Transverse colon (tissue), 3 donors: ENCODE data around the gene TMEM30B.

Experiments used
- CTCF ChIP-seq, 5 experiments: fragments of 200-600 bp in 3 of 5; fragments of 450-650 bp in 2 of 5; sonication (generic) in 3 of 5; IDR thresholded peaks; 1 replicate in 2 of 5; 2 replicates in 3 of 5; pipeline ENCODE4 v1.5.1; 2016 to 2017; ENCODE audit warnings: antibody characterized with exemption in 5 of 5, inconsistent platforms in 3 of 5, mild to moderate bottlenecking in 2 of 5, moderate library complexity in 1 of 5
- POLR2A ChIP-seq: fragments of 450-650 bp; IDR thresholded peaks from one replicate; pipeline ENCODE4 v1.6.1; 2016; ENCODE audit warnings: antibody characterized with exemption, mild to moderate bottlenecking, moderate library complexity

GRCh38 chr14:61262082-61262481 is 19.1 kb downstream of the TMEM30B start:
- TF ChIP-seq CTCF (IDR thresholded peaks at IDR 0.05) (no peak), POLR2A (no peak)
